Caco-2 (cell line): Measurements from ENCODE around the gene IFITM10. TPM values are rescaled to one million over a fixed set of nuclear protein-coding genes. Genes with fewer than 3 reads are reported as not detected.
A peak's percentile ranks its signal among the peaks of the same experiment; 100 is the strongest.

Experiments used
- BruUV-seq: library from RNA; stranded (reverse); fragments of 400-500 nt; replicated peaks from 2 replicates; lab custom pipeline; 2021; lab: Mats Ljungman, UMichigan
- CTCF ChIA-PET: fragments of 300-600 bp; sonication (Branson Sonifier 250); formaldehyde crosslinking; loops from one replicate; lab custom pipeline; 2022; ENCODE audit warnings: antibody characterized with exemption; lab: Charles Lee
- POLR2A ChIA-PET: fragments of 300-600 bp; sonication (Branson Sonifier 250); formaldehyde crosslinking; loops from one replicate; lab custom pipeline; 2022; ENCODE audit warnings: antibody characterized with exemption; lab: Charles Lee
- DNase-seq, 2 experiments: peaks; one replicate each; pipeline versions ENCODE4 v3.0.0 to v3.0.0-alpha.2; 2020 to 2022
- H3K27me3 ChIP-seq: replicated peaks from 2 replicates; pipeline ENCODE4 v1.6.0; 2011; ENCODE audit warnings: low read length; ENCODE audit not compliant: control insufficient read depth, insufficient read depth
- H3K36me3 ChIP-seq: 2 replicates; pipeline ENCODE4 v1.5.1; 2011; ENCODE audit warnings: low read length; ENCODE audit not compliant: control insufficient read depth, insufficient read depth
- H3K4me1 ChIP-seq: fragments of 250-450 bp; sonication (Bioruptor Pico); 2 replicates; pipeline ENCODE4 v1.5.1; 2020; ENCODE audit warnings: mild to moderate bottlenecking
- H3K4me3 ChIP-seq: 2 replicates; pipeline ENCODE4 v1.5.1; 2011; ENCODE audit warnings: low read depth, mild to moderate bottlenecking, control low read depth, low read length
- H3K9me3 ChIP-seq: fragments of 250-450 bp; sonication (Bioruptor Pico); 2 replicates; pipeline ENCODE4 v1.5.1; 2020; ENCODE audit warnings: mild to moderate bottlenecking, moderate library complexity
- H3K27ac Mint-ChIP-seq: one replicate; pipeline ENCODE4 v1.8.0; 2022; ENCODE audit warnings: mixed read lengths; ENCODE audit not compliant: unreplicated experiment
- H3K27me3 Mint-ChIP-seq: one replicate; pipeline ENCODE4 v1.8.0; 2022; ENCODE audit warnings: mixed read lengths; ENCODE audit not compliant: insufficient read depth, unreplicated experiment
- H3K36me3 Mint-ChIP-seq: one replicate; pipeline ENCODE4 v1.8.0; 2022; ENCODE audit warnings: mild to moderate bottlenecking, mixed read lengths; ENCODE audit not compliant: insufficient read depth, unreplicated experiment
- H3K4me1 Mint-ChIP-seq: one replicate; pipeline ENCODE4 v1.8.0; 2022; ENCODE audit warnings: low read depth, mixed read lengths; ENCODE audit not compliant: unreplicated experiment
- H3K4me3 Mint-ChIP-seq: one replicate; pipeline ENCODE4 v1.8.0; 2022; ENCODE audit warnings: mild to moderate bottlenecking, moderate library complexity, mixed read lengths; ENCODE audit not compliant: unreplicated experiment
- H3K9me3 Mint-ChIP-seq: one replicate; pipeline ENCODE4 v1.8.0; 2022; ENCODE audit warnings: mixed read lengths; ENCODE audit not compliant: unreplicated experiment
- CTCF ChIP-seq, 2 experiments: fragments of 200-600 bp in 1 of 2; IDR thresholded peaks; 1 replicate in 1 of 2; 2 replicates in 1 of 2; pipeline versions ENCODE4 v1.5.1 to v1.8.0; 2011 to 2022; ENCODE audit warnings: antibody characterized with exemption in 1 of 2, control low read depth in 1 of 2, inconsistent platforms in 1 of 2, low read depth in 1 of 2, low read length in 1 of 2, mild to moderate bottlenecking in 1 of 2, moderate library complexity in 1 of 2; ENCODE audit not compliant: insufficient read depth in 1 of 2, severe bottlenecking in 1 of 2, unreplicated experiment in 1 of 2
- intact Hi-C: fragments of 100-400 bp; cut with micrococcal nuclease; formaldehyde crosslinking; loops from one replicate; pipeline ENCODE4 v1.10.0; 2022; ENCODE audit not compliant: unreplicated experiment
- total RNA-seq: library from RNA; stranded (reverse); gene quantifications from 2 replicates; pipeline ENCODE4 v1.2.3, GENCODE V29; 2022

IFITM10 gene
- total RNA-seq, 1 experiment from 2014 or later = 2.7 TPM

GRCh38 chr11:1747753-1748635 lies 2.4 kb downstream of the IFITM10 start:
- POLR2A ChIA-PET = interaction anchor here (0.6 kb wide), 1 partner anchor 73 kb away, joined by 3 read pairs; no protein-coding TSS in a partner anchor

GRCh38 chr11:1746956-1747752 lies 3.2 kb downstream of the IFITM10 start:
- H3K27me3 Mint-ChIP-seq = peaks cover 11% of the 10 kb centered on the region
- no peaks in the 10 kb centered on the region for H3K9me3 ChIP-seq
- peaks cover 8% of the 10 kb centered on the region for H3K9me3 Mint-ChIP-seq

More at GRCh38 chr11:1747753-1748635, 2.4 kb downstream of the IFITM10 start:
- Histone ChIP-seq H3K27me3 (no peaks in the 10 kb centered on the region), H3K4me1 (0 out of 2 replicates have a peak, but pooled peaks cover 6% of the 10 kb centered on the region), H3K4me3 (no peak overlapping the region; the same call in 1 of the 2 replicates), H3K36me3 (no peaks in the 10 kb centered on the region; the same call in 1 of the 2 replicates), H3K9me3 (no peaks in the 10 kb centered on the region)
- H3K9me3 Mint-ChIP-seq = peaks cover 8% of the 10 kb centered on the region
- peaks cover 11% of the 10 kb centered on the region for H3K27me3 Mint-ChIP-seq
- H3K4me1 Mint-ChIP-seq = no peaks in the 10 kb centered on the region
- CTCF ChIA-PET = interaction anchor here (0.8 kb wide), 1 partner anchor 119 kb away, joined by 5 read pairs; no protein-coding TSS in a partner anchor
- H3K27ac Mint-ChIP-seq = no peak overlapping the region
- intact Hi-C loops = no loop called here
- BruUV-seq = no TSS peak
- H3K36me3 Mint-ChIP-seq = peaks cover 25% of the 10 kb centered on the region
- no peak for TF ChIP-seq CTCF (IDR thresholded peaks at IDR 0.05; ENCODE audit: insufficient read depth in 1 of 2, low read depth in 1 of 2, low read length in 1 of 2, severe bottlenecking in 1 of 2, unreplicated experiment in 1 of 2)
- H3K4me3 Mint-ChIP-seq = no peak overlapping the region
- DNase-seq = no peak

More at GRCh38 chr11:1746956-1747752, 3.2 kb downstream of the IFITM10 start:
- Histone ChIP-seq H3K36me3 (no peaks in the 10 kb centered on the region), H3K27me3 (no peaks in the 10 kb centered on the region), H3K4me3 (no peak overlapping the region), H3K4me1 (0 out of 2 replicates have a peak, but pooled peaks cover 6% of the 10 kb centered on the region)
- Mint-ChIP-seq H3K4me3 (no peak overlapping the region), H3K36me3 (peaks cover 23% of the 10 kb centered on the region), H3K27ac (no peak overlapping the region), H3K4me1 (no peaks in the 10 kb centered on the region)
- DNase-seq = peak in 1 of 2 experiments; percentile 27
- ChIA-PET POLR2A (interaction anchor here (0.6 kb wide), 1 partner anchor 72 kb away, joined by 3 read pairs; no protein-coding TSS in a partner anchor), CTCF (interaction anchor here (0.8 kb wide), 1 partner anchor 120 kb away, joined by 5 read pairs; no protein-coding TSS in a partner anchor)
- no peak for TF ChIP-seq CTCF (IDR thresholded peaks at IDR 0.05; ENCODE audit: insufficient read depth in 1 of 2, low read depth in 1 of 2, low read length in 1 of 2, severe bottlenecking in 1 of 2, unreplicated experiment in 1 of 2)
- intact Hi-C loops = no loop called here
- BruUV-seq = no TSS peak
